SK-N-MC (cell line): ENCODE data around the gene DCN.

ENCODE experiments used
- DNase-seq: peaks from one replicate; pipeline ENCODE4 v3.0.0-alpha.2; 2011; ENCODE audit warnings: low read depth, low spot score
- H3K27ac ChIP-seq: fragments of 200-600 bp; sonication (generic); 2 replicates; pipeline ENCODE4 v1.5.1; 2016; ENCODE audit warnings: mixed run types
- H3K36me3 ChIP-seq: fragments of 200-600 bp; sonication (generic); 2 replicates; pipeline ENCODE4 v1.6.1; 2017; ENCODE audit warnings: antibody characterized with exemption, low read length, mixed read lengths; ENCODE audit not compliant: insufficient read depth
- H3K4me3 ChIP-seq: fragments of 200-600 bp; sonication (generic); 2 replicates; pipeline ENCODE4 v1.5.1; 2016
- H3K9ac ChIP-seq: fragments of 200-600 bp; sonication (generic); 2 replicates; pipeline ENCODE4 v1.8.0; 2017; ENCODE audit warnings: mixed run types, mixed read lengths; ENCODE audit not compliant: insufficient read length
- H3K9me3 ChIP-seq: fragments of 200-600 bp; sonication (generic); 2 replicates; pipeline ENCODE4 v1.6.1; 2017; ENCODE audit warnings: low read depth, mild to moderate bottlenecking, antibody characterized with exemption, low read length, moderate library complexity, mixed read lengths
- EZH2 ChIP-seq: fragments of 200-600 bp; sonication (generic); IDR thresholded peaks from one replicate; pipeline ENCODE4 v1.6.1; 2017; ENCODE audit warnings: antibody characterized with exemption
- FOXP2 ChIP-seq: optimal IDR thresholded peaks from 2 replicates; pipeline ENCODE3; 2011; ENCODE audit warnings: mild to moderate bottlenecking, moderate library complexity; ENCODE audit not compliant: insufficient read depth; ENCODE audit errors: extremely low read length, control extremely low read depth
- POLR2AphosphoS5 ChIP-seq: IDR thresholded peaks from 2 replicates; pipeline ENCODE4 v1.6.1; 2012; ENCODE audit warnings: mild to moderate bottlenecking, low read depth, low read length, borderline replicate concordance

DCN gene, protein sequence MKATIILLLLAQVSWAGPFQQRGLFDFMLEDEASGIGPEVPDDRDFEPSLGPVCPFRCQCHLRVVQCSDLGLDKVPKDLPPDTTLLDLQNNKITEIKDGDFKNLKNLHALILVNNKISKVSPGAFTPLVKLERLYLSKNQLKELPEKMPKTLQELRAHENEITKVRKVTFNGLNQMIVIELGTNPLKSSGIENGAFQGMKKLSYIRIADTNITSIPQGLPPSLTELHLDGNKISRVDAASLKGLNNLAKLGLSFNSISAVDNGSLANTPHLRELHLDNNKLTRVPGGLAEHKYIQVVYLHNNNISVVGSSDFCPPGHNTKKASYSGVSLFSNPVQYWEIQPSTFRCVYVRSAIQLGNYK

DNA sequence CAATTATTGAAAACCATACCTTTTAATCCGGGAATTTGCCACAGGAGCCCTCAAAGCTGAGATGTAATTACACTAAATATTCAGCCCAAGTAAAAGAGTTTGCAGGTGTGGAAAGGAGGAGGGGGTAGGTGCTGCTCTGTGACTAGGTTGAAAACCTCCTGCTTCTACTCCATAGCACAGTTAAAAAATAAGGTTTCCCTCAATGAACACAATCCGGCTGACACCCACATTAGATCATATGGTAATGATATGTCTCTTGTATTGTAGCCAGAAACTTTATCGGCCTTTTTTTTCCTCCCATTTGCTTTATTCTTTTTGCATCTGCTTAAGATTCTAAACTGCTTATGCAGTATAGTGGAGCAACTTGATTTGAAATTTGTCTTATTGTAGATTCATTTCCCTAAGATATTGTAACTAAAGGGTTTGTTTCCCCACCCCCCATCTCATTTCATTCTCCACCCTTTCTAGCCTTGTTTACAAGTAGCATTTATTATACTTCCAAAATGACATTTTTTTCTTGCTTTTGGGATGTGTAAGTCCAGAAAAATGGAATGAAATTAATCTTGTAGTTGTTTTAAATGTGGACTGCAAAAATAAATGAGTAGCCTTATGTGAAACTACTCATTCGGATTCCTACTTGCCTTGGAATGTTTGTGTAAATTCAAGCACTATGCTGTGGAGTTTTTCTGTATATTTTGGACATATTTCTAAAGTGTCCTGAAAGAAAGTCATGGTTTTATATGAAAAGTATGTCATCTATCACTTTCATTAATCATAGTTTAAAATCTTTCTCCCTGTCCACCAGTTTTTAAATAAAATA, at the start of gene DCN:
DCN (minus strand) TSS at position 182 of the 820 bp plus-strand sequence. CDS start 4,265 bp downstream, outside the sequence.
- Histone ChIP-seq H3K36me3 (no peaks in the 10 kb centered on the region), H3K9me3 (no peaks in the 10 kb centered on the region), H3K9ac (peak within 1 kb of the TSS; percentile 61), H3K27ac (peak within 1 kb of the TSS; percentile 97), H3K4me3 (peak within 1 kb of the TSS; percentile 79)
- TF ChIP-seq EZH2 (no peak), POLR2AphosphoS5 (no peak), FOXP2 (no peak)
- DNase-seq = no peak

DNA sequence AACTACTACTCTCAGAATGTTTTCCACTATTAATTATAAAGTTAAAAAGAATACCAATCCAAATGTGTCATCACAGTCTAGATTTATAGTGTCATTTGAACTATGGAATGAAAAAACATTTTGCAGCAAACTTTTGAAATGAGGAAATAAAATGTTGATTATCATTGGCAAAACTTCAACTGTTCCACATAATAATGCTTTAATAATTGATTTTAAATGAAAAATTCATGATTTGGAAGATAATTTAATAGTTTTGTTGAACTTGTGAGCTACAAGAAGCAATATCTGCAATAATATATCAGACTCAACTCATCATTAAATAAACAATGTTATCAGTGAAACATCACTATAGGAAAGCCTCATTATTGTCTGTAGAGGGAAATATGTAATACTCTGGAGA, 48.2 kb upstream of the DCN start:
- TF ChIP-seq POLR2AphosphoS5 = no peak
- TF ChIP-seq FOXP2 = no peak
- TF ChIP-seq EZH2 = no peak
- DNase-seq = no peak
- H3K9ac ChIP-seq = no peak overlapping the region
- no peaks in the 10 kb centered on the region for H3K9me3 ChIP-seq
- H3K27ac ChIP-seq = no peak overlapping the region
- H3K4me3 ChIP-seq = no peak overlapping the region
- no peaks in the 10 kb centered on the region for H3K36me3 ChIP-seq

DNA sequence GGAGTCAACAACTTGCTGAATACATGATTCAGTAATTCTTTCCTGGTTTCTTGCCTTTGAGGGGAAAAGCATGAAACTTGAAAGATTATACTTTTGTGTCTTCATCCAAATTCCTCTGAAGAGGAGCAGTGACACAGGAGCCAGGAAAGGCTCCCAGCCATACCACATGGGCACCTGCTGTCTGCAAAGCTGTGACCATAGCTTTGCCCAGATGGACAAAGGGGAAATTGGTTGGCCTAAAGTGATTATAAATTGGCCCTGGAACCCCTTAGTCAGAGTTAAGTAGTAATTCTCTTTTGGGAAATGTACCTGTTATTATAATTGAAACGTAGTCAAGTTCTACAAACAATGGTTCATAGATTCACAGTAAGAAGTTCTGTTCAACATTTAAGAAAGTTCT, 44.3 kb upstream of the DCN start:
- no peak overlapping the region for H3K27ac ChIP-seq
- H3K9me3 ChIP-seq = no peaks in the 10 kb centered on the region
- no peak overlapping the region for H3K9ac ChIP-seq
- no peaks in the 10 kb centered on the region for H3K36me3 ChIP-seq
- no peak overlapping the region for H3K4me3 ChIP-seq
- TF ChIP-seq POLR2AphosphoS5 (no peak), EZH2 (no peak), FOXP2 (no peak)
- DNase-seq = no peak

DNA sequence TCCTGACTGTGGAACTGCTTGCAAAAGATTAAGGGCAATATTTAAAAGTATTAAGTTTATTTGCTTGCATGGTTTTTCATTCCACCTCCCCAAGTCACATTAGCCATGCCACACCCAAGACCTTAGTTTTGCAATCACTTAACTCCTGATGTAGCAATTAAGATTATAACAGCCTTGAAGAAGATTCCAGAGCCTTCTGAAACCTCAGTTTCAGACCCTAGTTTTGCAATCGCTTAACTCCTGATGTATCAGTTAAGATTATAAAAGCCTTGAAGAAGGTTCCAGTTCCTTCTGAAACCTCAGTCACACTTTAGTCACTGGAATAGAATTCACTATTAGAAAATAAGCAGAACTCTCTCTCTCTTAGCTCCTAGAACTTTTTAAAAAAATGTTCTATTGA, 42.7 kb upstream of the DCN start:
- Histone ChIP-seq H3K4me3 (no peak overlapping the region), H3K36me3 (no peaks in the 10 kb centered on the region), H3K9ac (no peak overlapping the region), H3K9me3 (no peaks in the 10 kb centered on the region), H3K27ac (no peak overlapping the region)
- DNase-seq = no peak
- TF ChIP-seq EZH2 (no peak), POLR2AphosphoS5 (no peak), FOXP2 (no peak)

DNA sequence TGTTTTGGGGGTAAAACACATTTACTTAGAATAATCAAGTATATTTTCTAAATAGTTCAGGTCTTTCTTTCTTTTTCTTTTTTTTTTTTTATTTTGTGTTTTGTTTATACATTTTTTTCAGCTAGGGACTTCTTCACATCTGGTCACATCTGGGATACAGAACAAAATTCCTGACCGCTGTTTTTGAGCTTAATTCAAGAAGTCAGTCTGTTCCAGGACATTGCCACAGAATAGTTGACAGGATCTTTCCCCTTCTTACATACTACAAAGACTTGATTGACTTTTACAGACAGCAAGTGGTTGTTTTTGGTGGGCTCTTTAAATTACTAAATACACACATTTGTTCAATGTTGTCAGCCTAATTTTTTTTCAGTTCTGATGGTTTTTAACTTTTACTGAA, 41.8 kb upstream of the DCN start:
- H3K27ac ChIP-seq = no peak overlapping the region
- no peak overlapping the region for H3K9ac ChIP-seq
- DNase-seq = no peak
- no peak overlapping the region for H3K4me3 ChIP-seq
- H3K36me3 ChIP-seq = no peaks in the 10 kb centered on the region
- no peaks in the 10 kb centered on the region for H3K9me3 ChIP-seq
- no peak for TF ChIP-seq EZH2
- TF ChIP-seq FOXP2 = no peak
- TF ChIP-seq POLR2AphosphoS5 = no peak

DNA sequence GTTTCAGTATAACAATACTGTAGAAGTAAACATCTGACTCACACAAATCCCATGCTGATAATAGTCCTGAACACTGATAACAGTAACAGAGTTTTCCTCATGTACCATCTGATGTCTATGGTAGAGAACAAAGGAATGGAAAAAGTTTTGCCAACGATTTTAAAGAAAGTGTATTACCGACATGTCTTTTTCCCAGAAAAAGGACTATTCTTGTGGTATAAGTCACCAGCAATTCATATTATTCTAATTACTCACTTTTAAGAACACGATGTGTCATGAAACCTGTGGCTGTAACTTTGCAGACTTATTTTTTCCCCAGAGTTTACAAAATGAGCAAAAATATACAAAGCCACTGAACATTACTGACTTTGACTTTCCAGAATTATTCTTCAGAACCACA, 40.1 kb upstream of the DCN start:
- Histone ChIP-seq H3K27ac (no peak overlapping the region), H3K9me3 (no peaks in the 10 kb centered on the region), H3K4me3 (no peak overlapping the region), H3K36me3 (no peaks in the 10 kb centered on the region), H3K9ac (no peak overlapping the region)
- TF ChIP-seq EZH2 = no peak
- no peak for TF ChIP-seq FOXP2
- no peak for TF ChIP-seq POLR2AphosphoS5
- DNase-seq = no peak

DNA sequence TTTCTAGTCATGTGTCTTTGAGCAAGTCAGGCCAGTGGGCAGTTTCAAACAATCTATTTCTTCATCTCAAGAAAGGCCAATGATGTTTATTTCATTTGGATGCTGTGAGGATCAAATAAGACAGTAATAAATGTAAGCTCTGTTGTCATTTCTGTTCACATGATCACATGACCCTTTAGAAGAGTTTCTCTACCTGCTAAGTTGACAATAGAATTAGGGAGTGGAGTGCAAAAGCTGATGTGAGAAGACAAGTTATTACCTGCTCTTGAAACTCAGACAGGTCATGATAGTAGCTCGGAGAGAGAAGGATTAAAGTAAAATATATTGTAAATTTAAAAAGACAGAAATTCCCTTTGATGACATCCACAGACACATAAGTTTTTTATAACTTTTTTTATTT, 37.3 kb upstream of the DCN start:
- DNase-seq = no peak
- H3K9ac ChIP-seq = no peak overlapping the region
- H3K4me3 ChIP-seq = no peak overlapping the region
- no peaks in the 10 kb centered on the region for H3K36me3 ChIP-seq
- H3K9me3 ChIP-seq = no peaks in the 10 kb centered on the region
- H3K27ac ChIP-seq = no peak overlapping the region
- no peak for TF ChIP-seq POLR2AphosphoS5
- no peak for TF ChIP-seq FOXP2
- no peak for TF ChIP-seq EZH2

DNA sequence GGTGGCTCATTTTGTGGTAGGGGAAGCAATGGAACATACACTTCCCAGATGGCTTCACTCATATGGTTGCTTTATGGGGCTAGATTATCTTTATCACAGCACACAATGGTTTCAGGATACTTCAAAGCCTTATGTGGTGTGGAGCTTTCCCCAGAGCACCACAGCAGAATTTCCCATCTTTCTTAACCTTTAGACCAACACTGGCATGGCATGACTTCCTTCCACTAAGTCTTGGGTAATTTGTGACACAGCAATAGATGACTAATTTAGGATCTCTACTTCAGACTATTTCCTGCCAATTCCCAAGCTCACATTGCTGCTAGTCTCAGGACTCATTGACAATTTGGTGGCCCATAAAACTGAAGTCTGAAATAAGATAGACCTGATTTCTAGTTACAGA, 36.9 kb upstream of the DCN start:
- Histone ChIP-seq H3K9ac (no peak overlapping the region), H3K36me3 (no peaks in the 10 kb centered on the region), H3K9me3 (no peaks in the 10 kb centered on the region), H3K27ac (no peak overlapping the region), H3K4me3 (no peak overlapping the region)
- TF ChIP-seq FOXP2 (no peak), POLR2AphosphoS5 (no peak), EZH2 (no peak)
- no peak for DNase-seq
